Measurements from ENCODE around the gene ALDH3A1.

Gene ALDH3A1

DNA sequence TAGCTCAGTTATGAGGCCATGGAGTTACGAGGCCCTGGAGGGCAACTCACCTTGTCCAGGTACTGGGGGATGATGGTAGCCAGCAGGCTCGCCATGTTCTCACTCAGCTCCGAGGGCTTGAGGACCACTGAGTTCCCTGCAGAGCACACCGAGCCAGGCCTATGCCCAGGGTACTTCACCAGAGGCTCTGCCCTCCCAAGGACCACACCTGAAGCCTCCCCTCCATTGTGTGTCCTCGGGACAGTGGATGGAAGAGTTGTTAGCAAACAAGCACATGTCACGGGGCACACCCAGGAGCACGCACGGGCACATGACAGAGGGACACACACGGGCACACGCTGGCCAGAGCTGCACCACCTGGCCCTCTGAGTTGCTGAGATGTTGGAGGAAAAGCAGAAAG, 5.6 kb downstream of the ALDH3A1 start:
- DNase-seq (ENCODE audit: low spot score): no peak

GRCh38 chr17:19741832-19742457, 6.2 kb downstream of the ALDH3A1 start:
- DNase-seq (ENCODE audit: low spot score): no peak

GRCh38 chr17:19740933-19741332, 7.2 kb downstream of the ALDH3A1 start:
- DNase-seq (ENCODE audit: low spot score): no peak

GRCh38 chr17:19739241-19740201, 8.6 kb downstream of the ALDH3A1 start:
- no peak for DNase-seq (ENCODE audit: low spot score)

DNA sequence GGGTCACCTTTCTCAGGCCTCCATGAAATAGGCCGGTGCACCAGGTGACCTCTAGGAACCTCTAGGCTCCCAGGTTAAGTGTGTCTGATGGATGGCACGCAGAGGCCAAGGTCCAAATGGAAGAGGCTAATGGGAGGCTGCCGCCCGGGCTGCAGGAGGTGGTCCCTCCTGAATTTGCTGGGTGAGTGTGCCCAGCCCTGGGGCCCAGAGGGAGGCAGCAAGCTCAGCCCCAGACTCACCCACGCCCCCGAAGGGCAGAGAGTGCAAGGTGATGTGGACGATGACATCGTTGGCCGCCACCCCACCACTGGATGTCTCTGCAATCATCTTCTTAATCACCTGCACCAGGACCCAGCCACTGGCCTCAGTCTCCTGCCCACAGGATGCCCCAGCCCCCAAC, 9.3 kb downstream of the ALDH3A1 start:
- DNase-seq (ENCODE audit: low spot score): no peak

- no peak for DNase-seq (ENCODE audit: low spot score)
Observed at GRCh38 chr17:19738073-19738449, 10.0 kb downstream of the ALDH3A1 start.

DNA sequence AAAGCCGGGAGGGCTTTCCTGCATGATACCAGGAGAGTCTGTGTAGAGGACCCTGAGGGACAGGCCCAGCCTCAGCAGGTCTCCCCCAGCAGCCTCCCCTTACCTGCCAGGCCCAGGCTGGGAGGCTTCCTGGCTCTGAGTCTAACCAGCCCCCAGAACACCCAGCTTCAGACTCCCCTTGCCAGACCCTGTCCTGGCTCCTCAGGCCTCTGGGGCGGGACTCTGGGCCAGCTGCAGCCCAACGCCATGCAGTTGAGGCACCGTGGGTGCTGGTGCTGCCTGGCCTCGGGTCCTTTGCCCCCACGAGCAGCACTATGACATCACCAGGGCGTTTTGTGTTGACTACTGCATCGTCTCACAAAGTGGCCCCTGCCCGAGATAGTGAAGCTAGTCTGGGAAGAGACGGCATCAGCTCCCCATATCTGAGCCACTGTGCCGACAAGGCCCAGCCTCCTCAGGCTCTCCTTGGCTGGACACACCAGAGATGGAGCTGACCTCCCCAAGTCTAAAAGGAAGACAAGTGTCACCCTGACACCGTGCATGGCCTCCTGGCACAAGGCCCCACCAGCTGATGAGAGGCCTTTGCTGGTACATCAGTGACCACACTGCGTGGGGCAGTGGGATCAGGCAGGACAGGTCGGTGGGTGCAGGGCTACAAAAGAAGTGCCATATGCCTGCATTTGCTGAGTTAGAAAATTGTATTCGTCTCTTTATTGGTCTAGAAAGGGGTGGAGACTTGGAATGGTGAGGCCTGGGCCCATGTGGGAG, 10.6 kb downstream of the ALDH3A1 start:
- no peak for DNase-seq (ENCODE audit: low spot score)

GRCh38 chr17:19736071-19736470, 12.0 kb downstream of the ALDH3A1 start:
- DNase-seq (ENCODE audit: low spot score): no peak

- no peak for DNase-seq (ENCODE audit: low spot score)
Observed at GRCh38 chr17:19733953-19734526, 14.1 kb downstream of the ALDH3A1 start.

DNA sequence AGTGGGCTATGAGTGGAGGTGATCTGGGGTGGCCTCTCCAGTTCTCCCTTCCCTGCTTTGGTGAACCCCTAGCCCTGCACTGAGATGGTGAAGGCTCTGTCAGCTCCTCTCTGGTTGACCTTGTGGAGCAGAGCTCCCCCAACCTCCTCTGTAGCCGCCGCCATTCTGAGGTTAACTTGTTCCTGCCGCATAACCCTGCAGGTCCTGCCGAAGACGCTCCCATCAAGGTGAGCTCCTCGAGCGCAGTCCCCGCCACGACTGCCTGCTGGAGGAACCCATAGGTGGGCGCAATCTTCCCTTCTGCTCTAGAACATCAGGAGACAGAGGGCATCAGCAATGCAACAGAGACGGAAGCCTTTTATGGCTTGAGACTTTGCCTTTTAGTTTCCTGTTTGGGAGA, 16.5 kb downstream of the ALDH3A1 start:
- no peak for DNase-seq (ENCODE audit: low spot score)

DNA sequence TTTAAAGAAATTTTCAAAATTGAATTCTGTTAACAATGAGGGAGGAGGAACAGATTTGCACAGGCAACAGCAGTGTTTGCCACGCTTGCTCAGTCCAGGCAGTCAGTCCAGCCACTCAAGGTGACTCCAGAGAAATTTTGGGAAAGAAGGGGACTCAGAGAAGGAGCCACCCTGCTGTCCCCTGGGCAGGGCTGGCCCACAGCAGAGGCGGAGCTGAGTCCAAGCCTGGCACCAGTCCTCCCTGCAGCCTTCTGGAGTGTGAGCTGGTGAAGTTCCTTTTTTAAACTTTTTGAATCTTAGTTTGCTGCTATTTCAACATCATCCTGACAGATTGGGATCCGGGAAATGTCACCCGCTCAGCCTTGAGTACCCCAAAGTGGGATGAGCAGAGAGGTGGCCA, 17.3 kb downstream of the ALDH3A1 start:
- no peak for DNase-seq (ENCODE audit: low spot score)

- DNase-seq (ENCODE audit: low spot score): no peak
Observed at GRCh38 chr17:19729900-19730299, 18.2 kb downstream of the ALDH3A1 start.

GRCh38 chr17:19728084-19728495, 20.0 kb downstream of the ALDH3A1 start:
- DNase-seq (ENCODE audit: low spot score): peak; percentile 42

GRCh38 chr17:19727501-19728078, 20.5 kb downstream of the ALDH3A1 start:
- no peak for DNase-seq (ENCODE audit: low spot score)

DNA sequence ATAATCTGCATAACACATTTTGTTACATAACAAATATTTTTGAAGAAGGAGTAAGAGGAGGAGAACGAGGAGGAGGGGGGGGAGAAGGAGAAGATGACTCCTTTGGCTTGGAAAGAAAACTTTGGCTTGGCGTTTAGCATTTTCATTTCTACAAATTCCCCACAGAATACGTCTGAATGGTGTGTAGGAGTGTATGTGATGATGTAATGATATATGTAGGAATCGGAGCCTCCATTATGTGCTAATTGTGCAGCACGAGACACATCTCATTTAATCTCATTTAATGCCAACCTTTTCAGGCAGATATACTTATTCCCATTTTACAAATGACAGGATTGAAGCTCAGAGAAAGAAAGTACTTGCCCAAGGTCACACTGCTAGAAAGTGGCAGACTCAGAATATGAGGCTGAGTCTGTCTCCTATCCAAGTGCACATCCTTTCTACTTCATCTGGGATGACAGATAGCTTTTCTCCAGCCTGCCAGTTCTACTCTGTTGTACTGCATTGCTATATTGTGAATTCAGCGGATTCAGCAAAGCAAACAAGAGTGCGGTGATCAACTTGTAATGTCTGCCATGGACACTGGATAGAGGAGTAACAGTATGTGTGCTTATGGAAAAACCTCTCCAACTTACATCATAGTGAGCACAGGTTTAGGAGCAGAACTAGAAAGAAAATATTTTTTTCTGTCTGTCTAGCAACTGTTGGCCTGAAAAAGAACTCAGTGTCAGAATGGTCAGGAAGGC, 21.3 kb downstream of the ALDH3A1 start:
- DNase-seq (ENCODE audit: low spot score): no peak

DNA sequence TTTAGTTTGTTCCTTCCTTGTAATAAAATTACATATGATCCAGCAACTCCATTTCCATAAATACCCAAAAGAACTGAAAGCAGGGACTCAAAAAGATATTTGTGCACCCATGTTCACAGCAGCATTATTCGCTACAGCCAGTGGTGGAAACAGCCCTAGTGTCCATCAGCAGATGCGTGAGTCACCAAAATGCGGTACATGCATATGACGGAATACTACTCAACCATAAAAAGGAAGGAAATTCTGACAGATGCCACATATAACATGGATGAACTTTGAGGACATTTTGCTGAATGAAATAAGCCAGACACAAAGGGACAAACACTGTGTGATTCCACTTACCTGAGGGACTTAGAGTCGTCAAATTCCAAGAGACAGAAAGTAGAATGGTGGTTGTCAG, 22.6 kb downstream of the ALDH3A1 start:
- no peak for DNase-seq (ENCODE audit: low spot score)

- DNase-seq (ENCODE audit: low spot score): no peak
Observed at GRCh38 chr17:19724501-19725420, 23.3 kb downstream of the ALDH3A1 start.

DNA sequence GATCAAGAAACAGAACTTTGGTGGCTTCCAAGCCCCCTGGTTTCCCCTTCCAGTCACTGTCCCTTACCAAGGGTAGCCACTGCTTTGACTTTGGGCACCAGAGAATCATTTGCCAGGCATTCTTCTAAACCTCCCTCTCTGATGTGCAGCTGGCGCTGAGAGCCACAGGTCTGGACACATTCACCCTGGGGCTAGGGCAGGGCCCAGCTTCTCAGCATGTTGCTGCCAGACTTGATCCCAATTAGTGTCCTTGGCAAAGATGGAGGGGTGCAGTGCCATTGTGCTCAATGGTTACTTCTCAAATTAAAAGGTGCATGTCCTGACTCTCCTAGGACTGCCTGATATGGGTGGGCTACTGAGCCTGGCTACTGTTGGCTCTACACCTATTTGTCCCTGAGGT, 24.1 kb downstream of the ALDH3A1 start:
- DNase-seq (ENCODE audit: low spot score): no peak

GRCh38 chr17:19720631-19721426, 27.3 kb downstream of the ALDH3A1 start:
- DNase-seq (ENCODE audit: low spot score): no peak
